Skeletal muscle satellite cell (primary cell): ENCODE measurements around the gene TMEM132E.

ENCODE experiments used
- H3K27me3 ChIP-seq: 2 replicates; pipeline ENCODE4 v1.7.0; 2013; ENCODE audit warnings: low read length; ENCODE audit not compliant: control insufficient read depth, insufficient read depth
- H3K36me3 ChIP-seq: 2 replicates; pipeline ENCODE4 v1.7.0; 2013; ENCODE audit warnings: mild to moderate bottlenecking, control low read depth, low read length; ENCODE audit not compliant: insufficient read depth
- H3K4me1 ChIP-seq: 2 replicates; pipeline ENCODE4 v1.7.0; 2013; ENCODE audit warnings: low read length; ENCODE audit not compliant: control insufficient read depth, insufficient read depth
- H3K4me2 ChIP-seq: 2 replicates; pipeline ENCODE4 v1.7.0; 2013; ENCODE audit warnings: mild to moderate bottlenecking, low read length
- H3K4me3 ChIP-seq: 2 replicates; pipeline ENCODE4 v1.7.0; 2013; ENCODE audit warnings: low read length
- H3K9ac ChIP-seq: 2 replicates; pipeline ENCODE4 v1.7.0; 2013; ENCODE audit warnings: mild to moderate bottlenecking, low read depth, low read length, moderate library complexity
- H3K9me3 ChIP-seq: replicated peaks from 2 replicates; pipeline ENCODE4 v1.7.0; 2013; ENCODE audit warnings: mild to moderate bottlenecking, control low read depth, low read length

The TMEM132E gene

DNA sequence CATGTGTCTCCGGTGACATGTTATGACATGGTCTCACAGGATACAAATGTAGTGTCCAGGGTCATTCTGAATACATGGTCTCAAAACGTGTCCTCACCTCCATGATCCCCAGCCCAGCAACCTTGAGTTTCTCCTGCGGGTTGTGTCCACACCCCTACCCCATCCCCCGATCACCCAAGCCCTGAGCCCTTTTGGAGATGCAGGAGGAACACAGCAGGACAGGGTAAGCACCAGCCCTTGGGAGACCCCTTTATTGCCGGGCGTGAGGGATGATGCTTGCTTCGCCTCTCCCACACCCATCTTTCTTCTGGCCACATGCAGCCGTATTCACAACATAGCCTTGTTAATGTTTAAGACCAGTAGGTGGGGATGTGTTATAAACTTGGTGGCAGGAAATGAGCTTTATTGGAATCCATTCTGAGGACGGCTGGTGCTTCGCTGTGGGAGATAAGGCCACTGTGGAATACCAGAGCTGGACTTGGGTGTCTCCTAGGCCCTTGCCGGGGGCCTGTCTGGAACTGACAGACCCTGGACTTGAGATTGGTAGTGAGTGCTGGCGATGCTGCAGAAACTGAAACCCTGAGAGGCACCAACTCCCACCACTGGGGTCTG, 5.5 kb downstream of the TMEM132E start:
- Histone ChIP-seq H3K36me3 (no peaks in the 10 kb centered on the region), H3K4me2 (no peak overlapping the region), H3K27me3 (peaks cover 40% of the 10 kb centered on the region)

DNA sequence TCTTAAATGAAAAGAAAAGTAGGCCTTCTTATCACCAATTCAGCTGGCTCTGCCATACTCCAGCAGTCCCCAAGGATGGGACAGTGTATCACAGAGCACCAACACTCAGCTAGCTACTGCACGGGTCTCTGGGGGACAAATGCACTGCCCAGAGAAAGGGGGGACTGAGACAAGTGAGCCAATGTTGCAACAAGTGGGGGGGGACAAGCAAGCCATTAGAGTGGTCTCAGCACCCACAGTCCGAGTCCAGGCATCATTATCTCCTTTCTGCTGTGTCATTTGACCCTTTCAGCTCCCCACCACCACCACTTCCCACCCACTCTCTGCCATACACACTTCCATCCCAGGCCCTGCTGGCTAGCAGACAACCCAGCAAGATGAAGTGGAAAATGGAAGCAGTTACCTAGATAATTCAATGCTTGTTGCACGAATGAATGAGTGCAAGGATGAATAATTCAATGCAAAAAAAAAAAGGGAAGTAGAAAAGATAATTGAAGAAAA, 7.0 kb downstream of the TMEM132E start:
- H3K36me3 ChIP-seq, result no peaks in the 10 kb centered on the region
- no peak overlapping the region for H3K9ac ChIP-seq
- H3K4me3 ChIP-seq, result no peak overlapping the region
- no peak overlapping the region for H3K4me2 ChIP-seq
- H3K9me3 ChIP-seq, result no peaks in the 10 kb centered on the region
- H3K4me1 ChIP-seq, result no peaks in the 10 kb centered on the region
- H3K27me3 ChIP-seq, result peaks cover 25% of the 10 kb centered on the region

More for the DNA sequence above, 5.5 kb downstream of the TMEM132E start:
- Histone ChIP-seq H3K4me1 (peaks cover 7% of the 10 kb centered on the region), H3K4me3 (no peak overlapping the region), H3K9ac (no peak overlapping the region), H3K9me3 (no peaks in the 10 kb centered on the region)

DNA sequence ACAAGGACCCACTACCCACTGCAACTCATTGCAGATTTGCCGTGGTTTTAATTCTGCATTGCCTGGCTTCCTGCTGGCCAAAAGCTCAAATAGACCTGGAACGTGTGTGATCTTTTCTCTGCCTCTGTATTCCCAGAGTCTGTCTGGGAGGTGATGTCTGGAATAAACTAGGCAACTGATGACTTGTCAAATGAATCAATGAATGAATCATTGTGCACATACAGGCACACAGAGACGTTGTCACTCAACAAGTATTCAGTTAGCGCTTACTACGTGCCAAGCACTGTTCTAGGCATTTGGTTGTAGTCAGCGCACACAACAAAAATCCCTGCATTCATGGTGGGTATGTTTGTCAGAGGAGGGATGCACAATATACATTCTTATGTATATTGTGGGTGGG, 8.9 kb downstream of the TMEM132E start:
- Histone ChIP-seq H3K4me3 (no peak overlapping the region), H3K9ac (no peak overlapping the region), H3K4me2 (no peak overlapping the region), H3K27me3 (peaks cover 9% of the 10 kb centered on the region), H3K9me3 (no peaks in the 10 kb centered on the region), H3K36me3 (no peaks in the 10 kb centered on the region), H3K4me1 (no peaks in the 10 kb centered on the region)

DNA sequence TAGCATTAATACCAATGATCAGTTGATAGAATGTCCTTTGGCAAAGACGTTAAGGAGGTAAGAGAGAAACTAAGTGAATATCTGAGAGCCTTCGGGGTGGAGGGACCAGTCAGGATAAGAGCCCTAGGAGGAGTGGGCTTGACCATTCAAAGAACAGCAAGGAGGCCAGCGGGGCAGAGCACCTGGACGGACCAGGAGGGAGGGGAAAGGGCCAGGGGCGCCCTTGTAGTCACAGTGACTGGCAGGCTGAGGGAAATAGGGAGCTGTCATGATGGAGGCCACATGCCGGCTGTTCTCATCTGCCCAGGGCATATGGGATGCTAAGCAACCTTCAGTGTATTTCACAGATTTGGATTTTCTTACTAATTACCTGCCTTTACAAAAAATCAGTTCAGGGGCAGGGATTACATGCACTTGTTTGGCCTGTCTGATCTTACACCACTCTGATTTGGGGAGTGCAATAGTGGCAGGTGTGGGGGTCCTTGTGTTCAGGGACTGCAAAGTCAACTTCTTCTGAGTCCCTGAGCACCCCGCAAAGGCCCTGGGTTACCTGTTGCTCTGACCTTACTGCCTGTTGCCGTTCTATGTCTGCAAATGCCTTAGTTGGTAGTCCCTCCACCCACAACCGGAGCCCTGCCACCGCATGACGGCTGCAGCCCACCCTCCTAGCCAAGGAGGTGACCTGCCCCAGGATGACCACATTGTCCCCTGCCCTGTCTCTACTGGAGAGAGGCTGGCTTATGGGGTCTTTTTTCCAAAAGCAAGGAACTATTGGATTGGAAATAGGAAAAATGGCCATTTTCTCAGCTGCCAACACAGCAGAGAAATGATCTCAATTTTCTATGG, 10.0 kb downstream of the TMEM132E start:
- Histone ChIP-seq H3K9ac (no peak overlapping the region), H3K36me3 (no peaks in the 10 kb centered on the region), H3K4me3 (no peak overlapping the region), H3K4me2 (no peak overlapping the region), H3K27me3 (peaks cover 3% of the 10 kb centered on the region), H3K4me1 (no peaks in the 10 kb centered on the region), H3K9me3 (no peaks in the 10 kb centered on the region)

DNA sequence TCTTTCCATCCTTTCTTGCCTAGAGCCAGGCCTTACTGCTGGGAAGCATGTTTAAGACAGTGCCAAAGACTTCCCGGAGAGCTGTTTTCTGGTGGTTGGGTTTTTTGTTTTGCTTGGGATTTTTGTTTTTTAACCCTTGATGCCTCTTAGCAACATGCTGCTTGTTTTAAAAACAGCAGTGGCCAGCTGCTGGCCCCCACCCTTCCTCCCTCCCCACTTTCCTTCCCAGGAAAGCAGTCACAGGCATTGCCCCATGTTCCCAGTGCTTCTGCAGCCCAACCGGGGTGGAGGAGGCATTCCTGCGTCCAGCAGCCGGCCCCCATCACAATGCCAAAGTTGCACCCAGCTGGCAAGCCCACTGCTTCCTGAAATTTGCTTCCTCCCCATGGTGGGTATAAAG, 12.6 kb downstream of the TMEM132E start:
- Histone ChIP-seq H3K27me3 (peaks cover 3% of the 10 kb centered on the region), H3K9ac (no peak overlapping the region), H3K4me2 (no peak overlapping the region), H3K4me1 (no peaks in the 10 kb centered on the region), H3K36me3 (no peaks in the 10 kb centered on the region), H3K9me3 (no peaks in the 10 kb centered on the region), H3K4me3 (no peak overlapping the region)

DNA sequence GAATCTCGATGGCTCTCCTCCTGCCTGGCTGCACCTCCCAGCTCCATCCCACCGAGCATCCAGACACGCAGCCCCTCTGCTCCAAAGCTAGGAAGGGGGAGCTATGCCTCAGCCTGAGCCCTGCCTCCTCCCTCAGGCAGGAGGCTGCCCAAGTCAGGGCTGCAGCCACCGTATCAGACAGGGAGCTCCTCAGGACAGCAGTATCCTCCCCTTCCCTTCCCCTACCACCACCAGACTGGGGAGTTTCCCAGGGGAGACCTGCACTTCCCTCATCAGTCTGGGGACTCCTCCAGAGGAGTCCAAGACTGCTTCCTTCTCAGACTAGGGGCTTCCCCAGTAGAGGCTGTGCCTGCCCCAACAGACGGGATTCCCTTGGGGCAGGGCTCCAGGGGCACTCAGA, 17.5 kb downstream of the TMEM132E start:
- Histone ChIP-seq H3K4me2 (no peak overlapping the region), H3K4me3 (no peak overlapping the region), H3K4me1 (no peaks in the 10 kb centered on the region), H3K36me3 (no peaks in the 10 kb centered on the region), H3K27me3 (no peaks in the 10 kb centered on the region), H3K9ac (no peak overlapping the region), H3K9me3 (no peaks in the 10 kb centered on the region)

DNA sequence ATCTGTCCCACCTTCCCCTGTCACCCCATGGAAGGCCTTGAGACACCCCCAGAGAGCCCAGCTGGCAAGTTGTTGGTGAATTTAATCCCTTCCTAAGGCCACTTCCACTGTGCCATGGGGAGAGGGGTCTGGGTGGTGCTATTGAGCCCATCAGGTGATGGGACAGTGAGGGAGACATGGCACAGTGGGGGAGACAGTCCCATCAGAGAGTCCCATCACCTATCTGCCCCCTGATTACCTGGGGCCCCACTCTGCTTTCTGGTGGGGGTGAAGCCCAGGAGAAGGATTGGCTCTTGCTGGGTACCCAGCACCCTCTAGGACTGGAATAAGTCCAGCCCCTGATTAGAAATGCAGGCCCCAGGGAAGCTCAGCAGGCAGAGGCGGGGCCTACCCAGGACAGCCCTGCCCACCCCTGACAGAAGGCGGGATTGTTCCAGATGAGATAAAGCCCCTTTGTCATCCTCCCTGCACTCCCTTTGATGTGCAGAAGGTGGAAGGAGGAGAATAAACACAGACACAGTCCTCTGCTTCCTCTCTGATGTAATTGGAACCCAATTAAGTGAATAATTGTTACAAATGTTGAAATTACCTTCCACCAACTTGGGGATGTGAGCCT, 18.9 kb downstream of the TMEM132E start:
- no peak overlapping the region for H3K4me2 ChIP-seq
- no peaks in the 10 kb centered on the region for H3K27me3 ChIP-seq
- no peak overlapping the region for H3K9ac ChIP-seq
- H3K4me3 ChIP-seq, result no peak overlapping the region
- H3K9me3 ChIP-seq, result no peaks in the 10 kb centered on the region
- H3K4me1 ChIP-seq, result no peaks in the 10 kb centered on the region
- H3K36me3 ChIP-seq, result no peaks in the 10 kb centered on the region

DNA sequence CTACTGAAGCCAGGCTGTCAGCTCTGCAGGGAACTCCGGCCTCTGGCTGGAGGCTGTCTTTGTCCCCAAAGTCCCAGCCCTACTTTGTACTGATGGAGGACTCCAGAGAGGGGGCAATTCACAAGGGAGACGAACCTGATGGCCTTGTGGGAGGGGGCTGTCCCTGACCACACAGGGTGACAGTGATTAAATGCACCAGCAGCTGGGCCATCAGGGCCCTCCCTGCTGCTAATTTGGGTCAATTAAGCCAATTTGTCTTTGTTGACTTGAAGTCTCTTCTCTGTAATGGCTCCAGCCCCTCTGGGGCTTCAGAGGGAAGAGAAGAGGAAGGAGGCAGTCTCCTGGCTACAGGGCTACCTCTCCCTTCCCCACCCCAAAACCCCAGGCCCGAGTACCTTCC, 22.0 kb downstream of the TMEM132E start:
- no peaks in the 10 kb centered on the region for H3K4me1 ChIP-seq
- H3K36me3 ChIP-seq, result no peaks in the 10 kb centered on the region
- H3K9me3 ChIP-seq, result no peaks in the 10 kb centered on the region
- H3K4me3 ChIP-seq, result no peak overlapping the region
- no peak overlapping the region for H3K4me2 ChIP-seq
- no peak overlapping the region for H3K9ac ChIP-seq
- H3K27me3 ChIP-seq, result no peaks in the 10 kb centered on the region

DNA sequence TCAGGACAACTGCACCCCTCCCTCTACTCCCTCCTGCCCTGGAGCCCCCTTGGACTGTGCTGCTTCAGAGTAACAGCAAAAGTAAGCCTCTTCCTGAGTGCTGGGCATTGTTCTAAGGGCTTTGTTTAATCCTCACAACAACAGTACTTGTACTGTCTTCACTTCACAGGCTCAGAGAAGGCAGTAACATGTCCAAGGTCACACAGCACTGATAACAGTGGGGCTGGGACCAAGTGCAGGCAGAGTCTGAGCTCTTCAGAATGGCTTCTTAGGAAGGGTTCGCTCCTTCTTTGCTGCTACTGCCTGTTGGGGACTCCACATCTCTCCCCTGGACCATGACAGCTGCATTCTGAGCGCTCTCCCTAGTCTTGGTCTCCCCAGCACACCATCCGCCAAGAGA, 24.6 kb downstream of the TMEM132E start:
- no peak overlapping the region for H3K9ac ChIP-seq
- no peaks in the 10 kb centered on the region for H3K36me3 ChIP-seq
- no peaks in the 10 kb centered on the region for H3K9me3 ChIP-seq
- H3K27me3 ChIP-seq, result no peaks in the 10 kb centered on the region
- H3K4me1 ChIP-seq, result no peaks in the 10 kb centered on the region
- H3K4me2 ChIP-seq, result no peak overlapping the region
- no peak overlapping the region for H3K4me3 ChIP-seq

DNA sequence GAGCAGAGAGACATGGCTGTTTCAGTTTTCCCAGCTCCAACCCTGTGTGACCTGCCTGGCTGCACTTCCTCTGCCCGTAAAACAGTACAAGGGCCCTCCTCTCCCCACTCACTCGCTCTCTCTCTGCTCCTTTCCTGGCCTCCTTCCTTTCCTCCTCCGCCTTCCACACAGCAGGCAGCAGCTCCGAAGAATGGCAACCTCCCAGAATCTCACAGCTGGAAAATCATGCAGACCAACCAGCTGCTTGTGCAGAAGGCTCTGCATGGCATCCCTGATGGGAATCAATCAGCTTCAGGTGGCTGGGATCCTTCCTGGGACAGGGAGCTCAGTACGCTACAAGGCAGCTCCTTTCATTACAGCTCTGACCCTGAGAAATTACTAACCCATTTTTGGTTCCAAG, 27.4 kb downstream of the TMEM132E start:
- Histone ChIP-seq H3K36me3 (no peaks in the 10 kb centered on the region), H3K4me3 (no peak overlapping the region), H3K4me1 (no peaks in the 10 kb centered on the region), H3K9ac (no peak overlapping the region), H3K9me3 (no peaks in the 10 kb centered on the region), H3K4me2 (no peak overlapping the region), H3K27me3 (no peaks in the 10 kb centered on the region)

DNA sequence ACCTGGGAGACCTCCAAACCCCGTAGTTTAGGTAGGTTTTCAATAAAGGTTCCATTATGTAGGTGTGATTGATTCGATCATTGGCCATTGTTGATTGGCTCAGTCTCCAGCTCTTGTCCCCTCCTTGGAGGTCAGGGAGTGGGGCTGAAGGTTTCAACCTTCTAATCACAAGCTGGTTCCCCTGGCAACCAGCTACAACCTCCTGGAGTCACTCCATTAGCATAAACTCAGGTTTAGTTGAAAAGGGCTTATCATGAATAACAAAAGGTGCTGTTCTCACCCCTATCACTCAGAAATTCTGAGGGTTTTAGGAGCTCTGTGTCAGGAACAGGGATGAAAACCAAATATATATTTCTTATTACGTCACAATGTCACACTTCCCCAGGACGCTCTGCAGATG, 28.5 kb downstream of the TMEM132E start:
- H3K4me1 ChIP-seq, result no peaks in the 10 kb centered on the region
- H3K9ac ChIP-seq, result no peak overlapping the region
- no peak overlapping the region for H3K4me2 ChIP-seq
- no peaks in the 10 kb centered on the region for H3K9me3 ChIP-seq
- H3K27me3 ChIP-seq, result no peaks in the 10 kb centered on the region
- no peaks in the 10 kb centered on the region for H3K36me3 ChIP-seq
- H3K4me3 ChIP-seq, result no peak overlapping the region
